ENCODE measurements around the gene GPR137. TPM values are rescaled to one million over a fixed set of nuclear protein-coding genes. Genes with fewer than 3 reads are reported as not detected.

GPR137 gene
- polyA plus RNA-seq, 3 donors from 2014 or later, result 6.9 to 11.6 (median 7.4) TPM

DNA sequence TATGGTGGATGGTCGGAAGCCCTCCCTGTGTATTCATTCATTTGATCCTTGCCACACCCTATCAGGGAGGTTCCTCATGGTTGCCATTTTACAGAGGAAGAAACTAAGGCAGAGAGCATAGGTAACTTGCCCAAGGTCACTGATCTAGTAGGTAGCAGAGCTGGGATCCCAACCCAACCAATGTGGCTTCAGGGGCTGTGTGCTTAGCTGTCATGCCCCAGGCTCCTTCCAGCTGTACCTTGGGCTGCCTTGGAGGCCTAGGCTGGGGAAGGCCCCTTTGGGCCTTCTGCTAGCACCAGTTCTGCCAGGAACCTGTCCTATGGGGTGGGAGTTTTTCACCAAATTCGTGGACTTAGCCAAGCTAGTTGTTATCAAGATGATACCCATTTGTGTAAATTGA is 9.8 kb upstream of the GPR137 start:
- H3K27me3 Mint-ChIP-seq (ENCODE audit: low read depth in 3 of 3), result peaks cover 7 to 10% (median 8%) of the 10 kb centered on the region in 3 donors
- H3K27ac Mint-ChIP-seq, result no peak overlapping the region
- H3K4me3 Mint-ChIP-seq, result no peak overlapping the region
- H3K9me3 Mint-ChIP-seq, result no peaks in the 10 kb centered on the region
- no peak for DNase-seq
- peaks cover 7 to 9% of the 10 kb centered on the region in 2 donors for H3K4me1 Mint-ChIP-seq
- H3K36me3 Mint-ChIP-seq, result peaks cover 0 to 5% (median 0%) of the 10 kb centered on the region in 3 donors

GRCh38 chr11:64276653-64277431 is 8.8 kb upstream of the GPR137 start:
- Mint-ChIP-seq H3K4me1 (peaks cover 3 to 6% of the 10 kb centered on the region in 2 donors), H3K27me3 (ENCODE audit: low read depth in 3 of 3) (peaks cover 1 to 2% (median 2%) of the 10 kb centered on the region in 3 donors), H3K9me3 (no peaks in the 10 kb centered on the region), H3K36me3 (peaks cover 0 to 8% (median 5%) of the 10 kb centered on the region in 3 donors), H3K4me3 (no peak overlapping the region), H3K27ac (no peak overlapping the region)
- DNase-seq, result no peak

DNA sequence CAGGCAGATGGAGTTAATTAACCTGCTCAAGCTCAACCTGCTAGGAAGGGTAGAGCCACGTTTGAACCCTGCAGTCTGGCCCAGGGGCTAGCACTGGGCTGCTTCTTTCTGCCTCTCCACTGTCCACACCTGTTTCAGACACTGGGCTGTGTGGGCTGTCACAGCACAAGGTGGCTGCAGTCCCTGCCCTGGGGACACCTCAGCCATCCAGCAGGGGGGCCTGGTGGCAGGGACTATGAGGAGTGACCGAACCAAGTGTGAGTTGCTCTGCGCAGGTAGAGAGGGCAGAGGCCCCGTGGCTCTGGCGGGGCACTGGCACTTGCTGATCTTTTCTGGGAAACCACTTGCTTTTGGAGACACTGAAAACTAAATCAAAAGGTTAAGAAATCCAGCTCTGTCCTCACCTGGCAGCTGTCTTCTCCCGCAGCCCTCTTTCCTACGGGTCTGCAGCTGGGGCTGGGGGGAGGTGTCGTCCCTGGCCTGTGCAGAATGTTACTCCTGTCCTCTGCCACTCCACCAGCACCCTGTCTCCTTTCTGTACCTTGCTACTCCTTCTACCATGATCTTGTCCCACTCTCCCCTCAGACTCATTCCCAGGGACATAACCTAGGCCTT is 7.0 kb upstream of the GPR137 start:
- Mint-ChIP-seq H3K27ac (peak overlapping the region in 2 of 6 donors; percentile 19 to 55), H3K9me3 (no peaks in the 10 kb centered on the region), H3K36me3 (peaks cover 0 to 8% (median 5%) of the 10 kb centered on the region in 3 donors)

DNA sequence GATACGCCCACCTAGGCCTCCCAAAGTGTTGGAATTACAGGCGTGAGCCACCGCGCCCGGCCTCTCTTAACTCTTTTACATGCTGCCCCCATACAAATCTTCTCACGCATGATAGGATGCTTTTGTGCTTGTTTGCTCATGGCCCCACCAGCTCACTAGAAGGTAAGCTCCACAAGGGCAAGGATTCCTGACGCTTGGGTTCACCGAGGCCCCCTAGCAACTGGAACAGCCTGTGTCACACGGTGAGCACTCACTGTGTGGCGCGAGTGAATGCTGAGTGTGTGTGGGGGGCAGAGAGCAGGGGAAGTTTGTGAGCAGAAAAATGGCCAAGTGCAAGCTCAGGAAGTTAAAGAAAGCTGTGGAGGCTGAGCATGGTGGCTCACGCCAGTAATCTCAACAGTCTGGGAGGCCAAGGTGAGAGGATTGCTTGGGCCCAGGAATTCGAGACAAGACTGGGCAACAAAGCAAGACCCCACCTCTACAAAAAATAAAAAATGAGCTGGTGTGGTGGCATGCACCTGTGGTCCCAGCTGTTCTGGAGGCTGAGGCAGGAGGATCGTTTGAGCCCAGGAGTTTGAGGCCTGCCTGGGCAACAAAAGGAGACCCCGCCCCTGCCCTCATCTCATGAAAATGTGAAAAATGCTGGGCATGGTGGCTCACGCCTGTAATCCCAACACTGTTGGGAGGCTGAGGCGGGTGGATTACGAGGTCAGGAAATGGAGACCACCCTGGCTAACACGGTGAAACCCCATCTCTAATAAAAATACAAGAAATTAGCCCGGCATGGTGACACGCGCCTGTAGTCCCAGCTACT is 3.5 kb upstream of the GPR137 start:
- Mint-ChIP-seq H3K36me3 (peaks cover 0 to 8% (median 5%) of the 10 kb centered on the region in 3 donors), H3K27me3 (ENCODE audit: low read depth in 3 of 3) (peaks cover 2 to 9% (median 8%) of the 10 kb centered on the region in 3 donors), H3K9me3 (no peaks in the 10 kb centered on the region), H3K27ac (peak overlapping the region in 1 of 6 donors; percentile 58), H3K4me3 (peak overlapping the region in 1 of 5 donors; percentile 51), H3K4me1 (peaks cover 8 to 12% of the 10 kb centered on the region in 2 donors)
- no peak for DNase-seq

More for the DNA sequence above, 7.0 kb upstream of the GPR137 start:
- H3K4me3 Mint-ChIP-seq, result no peak overlapping the region
- H3K4me1 Mint-ChIP-seq, result peaks cover 0 to 4% of the 10 kb centered on the region in 2 donors
- H3K27me3 Mint-ChIP-seq (ENCODE audit: low read depth in 3 of 3), result peaks cover 0 to 2% (median 1%) of the 10 kb centered on the region in 3 donors
- DNase-seq, result no peak

- peak overlapping the region in 5 of 6 donors; percentile 55 to 99 (median 89) for H3K27ac Mint-ChIP-seq
- peaks cover 0 to 8% (median 5%) of the 10 kb centered on the region in 3 donors for H3K36me3 Mint-ChIP-seq
- peaks cover 8 to 12% of the 10 kb centered on the region in 2 donors for H3K4me1 Mint-ChIP-seq
Observed at GRCh38 chr11:64283092-64283491, 2.6 kb upstream of the GPR137 start.

GRCh38 chr11:64284048-64284961 is 1.3 kb upstream of the GPR137 start, which contains the start of gene BAD:
Gene BAD (minus strand): TSS chr11:64284665. CDS start chr11:64284368, 297 bp downstream.
- peaks cover 2 to 9% (median 8%) of the 10 kb centered on the region in 3 donors for H3K27me3 Mint-ChIP-seq (ENCODE audit: low read depth in 3 of 3)
- peak within 1 kb of the TSS; percentile 91 to 99 (median 97) for H3K27ac Mint-ChIP-seq
- peaks cover 0 to 5% (median 3%) of the 10 kb centered on the region in 3 donors for H3K36me3 Mint-ChIP-seq
- H3K9me3 Mint-ChIP-seq, result no peaks in the 10 kb centered on the region
- peak; percentile 89 to 91 (median 91) for DNase-seq
- H3K4me1 Mint-ChIP-seq, result peaks cover 8 to 12% of the 10 kb centered on the region in 2 donors
- peak within 1 kb of the TSS; percentile 85 to 91 (median 90) for H3K4me3 Mint-ChIP-seq

More at GRCh38 chr11:64283092-64283491, 2.6 kb upstream of the GPR137 start:
- H3K4me3 Mint-ChIP-seq, result peak overlapping the region; percentile 48 to 90 (median 53)
- no peaks in the 10 kb centered on the region for H3K9me3 Mint-ChIP-seq
- H3K27me3 Mint-ChIP-seq (ENCODE audit: low read depth in 3 of 3), result peaks cover 2 to 9% (median 8%) of the 10 kb centered on the region in 3 donors
- DNase-seq, result no peak

DNA sequence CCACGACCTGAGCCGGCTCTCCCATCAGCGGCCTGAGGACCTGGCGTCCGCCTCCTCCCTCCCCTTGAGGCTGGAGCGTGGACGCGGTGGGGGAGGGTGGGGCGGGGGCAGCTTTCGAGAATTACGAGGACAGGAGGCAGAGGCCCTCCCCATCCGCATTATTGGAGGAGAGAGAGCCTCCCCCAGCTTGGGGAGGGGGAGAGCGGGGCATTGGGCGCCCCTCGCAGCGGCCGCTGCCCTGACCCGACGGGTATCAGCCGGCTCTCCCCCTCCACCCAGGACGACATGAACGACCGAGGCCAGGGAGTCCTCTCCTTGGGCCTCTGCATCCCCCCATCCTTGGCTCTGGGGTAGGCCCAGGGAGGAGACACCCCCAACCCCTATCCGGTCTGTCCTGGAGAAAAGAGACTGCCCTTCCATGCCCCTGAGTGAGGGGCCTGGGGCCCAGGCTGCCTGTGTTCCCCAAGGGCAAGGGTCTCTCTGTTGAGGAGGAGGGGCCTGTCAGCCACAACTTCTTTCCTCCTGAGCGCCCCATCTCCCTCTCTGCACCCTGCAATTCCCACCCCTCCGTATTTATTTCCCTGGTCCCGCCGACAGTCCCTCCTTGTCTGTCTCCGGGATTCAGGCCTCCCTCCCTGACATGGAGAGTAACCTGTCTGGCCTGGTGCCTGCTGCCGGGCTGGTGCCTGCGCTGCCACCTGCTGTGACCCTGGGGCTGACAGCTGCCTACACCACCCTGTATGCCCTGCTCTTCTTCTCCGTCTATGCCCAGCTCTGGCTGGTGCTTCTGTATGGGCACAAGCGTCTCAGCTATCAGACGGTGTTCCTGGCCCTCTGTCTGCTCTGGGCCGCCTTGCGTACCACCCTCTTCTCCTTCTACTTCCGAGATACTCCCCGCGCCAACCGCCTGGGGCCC is 495 bp downstream of the GPR137 start:
- Mint-ChIP-seq H3K27ac (peak overlapping the region; percentile 73 to 91 (median 86)), H3K9me3 (no peaks in the 10 kb centered on the region), H3K4me1 (peaks cover 13 to 17% of the 10 kb centered on the region in 2 donors), H3K27me3 (ENCODE audit: low read depth in 3 of 3) (peaks cover 2 to 15% (median 13%) of the 10 kb centered on the region in 3 donors), H3K36me3 (peaks cover 0 to 10% (median 2%) of the 10 kb centered on the region in 3 donors), H3K4me3 (peak overlapping the region; percentile 77 to 89 (median 79))
- peak in 1 of 3 donors; percentile 17 for DNase-seq

- Mint-ChIP-seq H3K4me3 (peak overlapping the region; percentile 74 to 84 (median 79)), H3K36me3 (peaks cover 0 to 5% (median 0%) of the 10 kb centered on the region in 3 donors)
- no peak for DNase-seq
Observed at GRCh38 chr11:64286801-64287159, 1.1 kb downstream of the GPR137 start.

DNA sequence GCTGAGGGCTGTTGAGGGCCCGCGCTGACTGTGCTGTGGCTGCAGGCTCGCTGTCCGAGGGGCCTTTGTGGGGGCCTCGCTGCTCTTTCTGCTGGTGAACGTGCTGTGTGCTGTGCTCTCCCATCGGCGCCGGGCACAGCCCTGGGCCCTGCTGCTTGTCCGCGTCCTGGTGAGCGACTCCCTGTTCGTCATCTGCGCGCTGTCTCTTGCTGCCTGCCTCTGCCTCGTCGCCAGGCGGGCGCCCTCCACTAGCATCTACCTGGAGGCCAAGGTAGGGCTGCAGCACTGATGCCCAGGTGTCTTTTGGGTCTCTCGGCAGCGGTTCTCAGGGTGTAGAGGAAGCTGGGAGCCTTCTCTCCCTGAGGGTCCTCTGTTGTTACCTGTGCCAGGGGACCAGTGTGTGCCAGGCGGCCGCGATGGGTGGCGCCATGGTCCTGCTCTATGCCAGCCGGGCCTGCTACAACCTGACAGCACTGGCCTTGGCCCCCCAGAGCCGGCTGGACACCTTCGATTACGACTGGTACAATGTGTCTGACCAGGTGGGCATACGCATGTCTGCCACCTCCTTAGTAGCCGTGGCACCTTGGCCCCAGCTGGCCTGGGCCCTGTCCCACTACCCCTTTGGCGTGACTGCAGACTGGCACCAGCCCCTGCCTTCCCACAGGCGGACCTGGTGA is 2.2 kb downstream of the GPR137 start:
- H3K9me3 Mint-ChIP-seq, result no peaks in the 10 kb centered on the region
- no peak overlapping the region for H3K27ac Mint-ChIP-seq
- H3K4me1 Mint-ChIP-seq, result peaks cover 13 to 14% of the 10 kb centered on the region in 2 donors
- peaks cover 0 to 5% (median 0%) of the 10 kb centered on the region in 3 donors for H3K36me3 Mint-ChIP-seq
- H3K27me3 Mint-ChIP-seq (ENCODE audit: low read depth in 3 of 3), result peaks cover 4 to 15% (median 13%) of the 10 kb centered on the region in 3 donors
- no peak for DNase-seq
- H3K4me3 Mint-ChIP-seq, result no peak overlapping the region

More at GRCh38 chr11:64286801-64287159, 1.1 kb downstream of the GPR137 start:
- Mint-ChIP-seq H3K27me3 (ENCODE audit: low read depth in 3 of 3) (peaks cover 2 to 15% (median 13%) of the 10 kb centered on the region in 3 donors), H3K27ac (peak overlapping the region; percentile 73 to 91 (median 86)), H3K9me3 (no peaks in the 10 kb centered on the region), H3K4me1 (peaks cover 13 to 16% of the 10 kb centered on the region in 2 donors)

DNA sequence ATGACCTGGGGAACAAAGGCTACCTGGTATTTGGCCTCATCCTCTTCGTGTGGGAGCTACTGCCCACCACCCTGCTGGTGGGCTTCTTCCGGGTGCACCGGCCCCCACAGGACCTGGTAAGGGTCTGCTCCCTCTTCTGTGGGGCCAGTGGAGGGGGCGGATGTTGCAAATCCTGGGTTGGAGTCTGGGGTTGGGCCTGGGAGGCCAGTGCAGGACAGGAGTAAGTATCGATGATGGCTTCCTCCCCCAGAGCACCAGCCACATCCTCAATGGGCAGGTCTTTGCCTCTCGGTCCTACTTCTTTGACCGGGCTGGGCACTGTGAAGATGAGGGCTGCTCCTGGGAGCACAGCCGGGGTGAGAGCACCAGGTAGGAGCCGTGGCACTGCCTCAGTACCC is 2.7 kb downstream of the GPR137 start:
- H3K27ac Mint-ChIP-seq, result no peak overlapping the region
- peaks cover 13 to 14% of the 10 kb centered on the region in 2 donors for H3K4me1 Mint-ChIP-seq
- no peaks in the 10 kb centered on the region for H3K9me3 Mint-ChIP-seq
- H3K27me3 Mint-ChIP-seq (ENCODE audit: low read depth in 3 of 3), result peaks cover 6 to 17% (median 13%) of the 10 kb centered on the region in 3 donors
- peaks cover 0 to 5% (median 0%) of the 10 kb centered on the region in 3 donors for H3K36me3 Mint-ChIP-seq
- H3K4me3 Mint-ChIP-seq, result no peak overlapping the region
- DNase-seq, result no peak

DNA sequence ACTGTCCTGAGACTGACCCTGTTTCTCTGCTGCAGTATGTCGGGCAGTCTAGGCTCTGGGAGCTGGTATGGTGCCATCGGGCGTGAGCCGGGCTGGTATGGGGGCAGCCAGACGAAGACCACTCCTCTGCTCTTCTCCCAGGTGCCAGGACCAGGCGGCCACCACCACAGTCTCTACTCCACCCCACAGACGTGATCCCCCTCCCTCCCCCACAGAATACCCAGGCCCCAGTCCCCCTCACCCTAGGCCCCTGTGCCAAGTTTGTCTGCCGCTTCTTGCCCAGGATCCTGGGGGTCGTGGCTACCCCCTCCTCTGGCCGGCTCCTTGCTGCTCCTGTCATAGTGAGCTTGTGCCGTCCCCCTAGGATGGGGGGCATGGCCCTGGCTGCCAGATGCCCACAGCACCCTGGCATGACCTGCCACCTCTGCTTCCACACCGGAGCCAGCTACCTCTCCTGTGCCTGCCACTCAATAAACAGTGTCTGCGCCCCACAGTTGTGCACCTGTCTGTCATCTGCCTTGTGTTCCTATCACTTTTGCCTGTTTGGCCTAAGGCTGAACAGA is 3.4 kb downstream of the GPR137 start:
- Mint-ChIP-seq H3K4me3 (peak overlapping the region in 1 of 5 donors; percentile 17), H3K27me3 (ENCODE audit: low read depth in 3 of 3) (peaks cover 11 to 21% (median 13%) of the 10 kb centered on the region in 3 donors), H3K4me1 (peaks cover 13 to 14% of the 10 kb centered on the region in 2 donors), H3K27ac (no peak overlapping the region), H3K36me3 (peaks cover 0 to 5% (median 0%) of the 10 kb centered on the region in 3 donors), H3K9me3 (no peaks in the 10 kb centered on the region)
- no peak for DNase-seq
